GM23338 (cell line): ENCODE data around the gene ZNF101. TPM values are rescaled to one million over a fixed set of nuclear protein-coding genes. Genes with fewer than 3 reads are reported as not detected.

ENCODE experiments used
- ATAC-seq: fragments of 200-7000 bp; cut with Tn5 transposase; 3 replicates; pipeline ENCODE4 v1.9.1; 2020
- DNase-seq: peaks from one replicate; pipeline ENCODE4 v3.0.0-alpha.2; 2015; ENCODE audit warnings: low spot score
- H2AFZ ChIP-seq: fragments of 200-600 bp; sonication (generic); 2 replicates; pipeline ENCODE4 v1.8.0; 2016; ENCODE audit warnings: antibody characterized with exemption, mild to moderate bottlenecking, moderate library complexity
- H3F3A ChIP-seq: fragments of 200-600 bp; sonication (generic); replicated peaks from 2 replicates; pipeline ENCODE4 v1.8.0; 2017; ENCODE audit warnings: antibody characterized with exemption, mixed run types, low read depth
- H3K27ac ChIP-seq: fragments of 200-600 bp; sonication (generic); 2 replicates; pipeline ENCODE4 v1.6.1; 2016; ENCODE audit warnings: low read depth
- H3K27me3 ChIP-seq: fragments of 200-600 bp; sonication (generic); 2 replicates; pipeline ENCODE4 v1.8.0; 2016; ENCODE audit warnings: mild to moderate bottlenecking, mixed run types, moderate library complexity; ENCODE audit not compliant: insufficient read depth
- H3K36me3 ChIP-seq: fragments of 200-600 bp; sonication (generic); 2 replicates; pipeline ENCODE4 v1.8.0; 2016; ENCODE audit warnings: mild to moderate bottlenecking; ENCODE audit not compliant: insufficient read depth
- H3K4me1 ChIP-seq: fragments of 200-600 bp; sonication (generic); 2 replicates; pipeline ENCODE4 v1.8.0; 2016; ENCODE audit warnings: mild to moderate bottlenecking, moderate library complexity; ENCODE audit not compliant: insufficient read depth
- H3K4me2 ChIP-seq: fragments of 200-600 bp; sonication (generic); 2 replicates; pipeline ENCODE4 v1.7.1; 2017; ENCODE audit warnings: mixed run types
- H3K4me3 ChIP-seq: fragments of 200-600 bp; sonication (generic); 2 replicates; pipeline ENCODE4 v1.6.1; 2016; ENCODE audit warnings: mixed run types
- H3K79me2 ChIP-seq: fragments of 200-600 bp; sonication (generic); replicated peaks from 2 replicates; pipeline ENCODE4 v1.8.0; 2017; ENCODE audit warnings: mild to moderate bottlenecking; ENCODE audit not compliant: insufficient read depth
- H3K9me2 ChIP-seq: fragments of 200-600 bp; sonication (generic); 2 replicates; pipeline ENCODE4 v1.8.0; 2017; ENCODE audit not compliant: insufficient read depth
- H4K20me1 ChIP-seq: fragments of 200-600 bp; sonication (generic); replicated peaks from 2 replicates; pipeline ENCODE4 v1.8.0; 2017; ENCODE audit warnings: mild to moderate bottlenecking; ENCODE audit not compliant: insufficient read depth
- H3K27ac Mint-ChIP-seq: 2 replicates; pipeline ENCODE4 v1.8.0; 2020; ENCODE audit warnings: inconsistent platforms, mild to moderate bottlenecking, moderate library complexity, mixed read lengths
- H3K27me3 Mint-ChIP-seq: 3 replicates; pipeline ENCODE4 v1.8.0; 2022; ENCODE audit warnings: low read depth, mild to moderate bottlenecking, moderate library complexity, mixed read lengths, inconsistent platforms; ENCODE audit not compliant: insufficient read depth, poor library complexity
- H3K36me3 Mint-ChIP-seq: 3 replicates; pipeline ENCODE4 v1.8.0; 2021; ENCODE audit warnings: low read depth, mild to moderate bottlenecking, inconsistent platforms, moderate library complexity, mixed read lengths
- H3K4me1 Mint-ChIP-seq: 3 replicates; pipeline ENCODE4 v1.8.0; 2020; ENCODE audit warnings: mild to moderate bottlenecking, inconsistent platforms, mixed read lengths
- H3K4me3 Mint-ChIP-seq: 3 replicates; pipeline ENCODE4 v1.8.0; 2021; ENCODE audit warnings: moderate library complexity, mild to moderate bottlenecking, inconsistent platforms, mixed read lengths
- H3K9me3 Mint-ChIP-seq: 3 replicates; pipeline ENCODE4 v1.8.0; 2020; ENCODE audit warnings: moderate library complexity, mild to moderate bottlenecking, inconsistent platforms, mixed read lengths
- EZH2 ChIP-seq: fragments of 200-600 bp; sonication (generic); IDR thresholded peaks from one replicate; pipeline ENCODE4 v1.8.0; 2017; ENCODE audit warnings: antibody characterized with exemption, mild to moderate bottlenecking, low read depth; ENCODE audit not compliant: unreplicated experiment
- JUNB ChIP-seq: IDR thresholded peaks from one replicate; pipeline ENCODE4 v1.6.1; 2016; ENCODE audit warnings: antibody characterized with exemption; ENCODE audit not compliant: unreplicated experiment
- ZNF114 ChIP-seq: fragments of 250-450 bp; sonication (Bioruptor Pico); IDR thresholded peaks from 2 replicates; pipeline ENCODE4 v1.5.0; 2020; ENCODE audit warnings: mild to moderate bottlenecking, moderate library complexity
- polyA plus RNA-seq: library from polyadenylated mRNA; unstranded; fragments of >200 nt; fragmentation: Nextera tagmentation; extraction: Ambion mirVana; gene quantifications from 2 replicates; pipeline ENCODE4 v1.2.1, GENCODE V29; 2016
- total RNA-seq: library from RNA; depleted of rRNA; stranded (reverse); fragments of >200 nt; shearing (Covaris generic); gene quantifications from 2 replicates; pipeline ENCODE4 v1.2.3, GENCODE V29; 2014
- TF ChIP-seq, protein P1 (sequence below): fragments of 250-450 bp; sonication (Bioruptor Pico); IDR thresholded peaks from 2 replicates; pipeline ENCODE4 v1.5.0; 2020; ENCODE audit warnings: mild to moderate bottlenecking, moderate library complexity
- TF ChIP-seq, protein P2 (sequence below), 2 experiments: fragments of 200-600 bp in 1 of 2; sonication (generic) in 1 of 2; conservative IDR thresholded peaks; 2 replicates each; pipeline versions ENCODE4 v1.5.1 to v1.6.1; 2016 to 2017; ENCODE audit warnings: antibody characterized with exemption in 2 of 2, low read depth in 2 of 2, mild to moderate bottlenecking in 2 of 2, moderate library complexity in 1 of 2

Gene ZNF101
- total and polyA plus RNA-seq, 2 experiments from 2014 or later = 46.4 to 47.9 TPM

DNA sequence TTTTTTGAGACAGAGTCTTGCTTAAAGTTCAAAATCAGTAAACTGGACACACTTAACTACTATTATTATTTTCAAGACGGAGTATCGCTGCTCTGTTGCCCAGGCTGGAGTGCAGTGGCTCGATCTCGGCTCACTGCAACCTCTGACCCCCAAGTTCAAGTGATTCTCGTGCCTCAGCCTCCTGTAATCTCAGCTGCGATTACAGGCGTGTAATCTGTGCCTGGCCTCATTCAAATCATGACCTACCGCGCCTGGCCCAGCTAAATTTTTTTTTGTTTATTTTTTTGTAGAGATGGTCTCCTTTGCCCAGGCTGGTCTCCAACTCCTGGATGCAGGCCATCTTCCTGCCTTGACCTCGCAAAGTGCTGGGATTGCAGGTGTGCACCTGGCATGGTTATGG is 23.0 kb downstream of the ZNF101 start (continued):
- TF ChIP-seq, protein P1, sequence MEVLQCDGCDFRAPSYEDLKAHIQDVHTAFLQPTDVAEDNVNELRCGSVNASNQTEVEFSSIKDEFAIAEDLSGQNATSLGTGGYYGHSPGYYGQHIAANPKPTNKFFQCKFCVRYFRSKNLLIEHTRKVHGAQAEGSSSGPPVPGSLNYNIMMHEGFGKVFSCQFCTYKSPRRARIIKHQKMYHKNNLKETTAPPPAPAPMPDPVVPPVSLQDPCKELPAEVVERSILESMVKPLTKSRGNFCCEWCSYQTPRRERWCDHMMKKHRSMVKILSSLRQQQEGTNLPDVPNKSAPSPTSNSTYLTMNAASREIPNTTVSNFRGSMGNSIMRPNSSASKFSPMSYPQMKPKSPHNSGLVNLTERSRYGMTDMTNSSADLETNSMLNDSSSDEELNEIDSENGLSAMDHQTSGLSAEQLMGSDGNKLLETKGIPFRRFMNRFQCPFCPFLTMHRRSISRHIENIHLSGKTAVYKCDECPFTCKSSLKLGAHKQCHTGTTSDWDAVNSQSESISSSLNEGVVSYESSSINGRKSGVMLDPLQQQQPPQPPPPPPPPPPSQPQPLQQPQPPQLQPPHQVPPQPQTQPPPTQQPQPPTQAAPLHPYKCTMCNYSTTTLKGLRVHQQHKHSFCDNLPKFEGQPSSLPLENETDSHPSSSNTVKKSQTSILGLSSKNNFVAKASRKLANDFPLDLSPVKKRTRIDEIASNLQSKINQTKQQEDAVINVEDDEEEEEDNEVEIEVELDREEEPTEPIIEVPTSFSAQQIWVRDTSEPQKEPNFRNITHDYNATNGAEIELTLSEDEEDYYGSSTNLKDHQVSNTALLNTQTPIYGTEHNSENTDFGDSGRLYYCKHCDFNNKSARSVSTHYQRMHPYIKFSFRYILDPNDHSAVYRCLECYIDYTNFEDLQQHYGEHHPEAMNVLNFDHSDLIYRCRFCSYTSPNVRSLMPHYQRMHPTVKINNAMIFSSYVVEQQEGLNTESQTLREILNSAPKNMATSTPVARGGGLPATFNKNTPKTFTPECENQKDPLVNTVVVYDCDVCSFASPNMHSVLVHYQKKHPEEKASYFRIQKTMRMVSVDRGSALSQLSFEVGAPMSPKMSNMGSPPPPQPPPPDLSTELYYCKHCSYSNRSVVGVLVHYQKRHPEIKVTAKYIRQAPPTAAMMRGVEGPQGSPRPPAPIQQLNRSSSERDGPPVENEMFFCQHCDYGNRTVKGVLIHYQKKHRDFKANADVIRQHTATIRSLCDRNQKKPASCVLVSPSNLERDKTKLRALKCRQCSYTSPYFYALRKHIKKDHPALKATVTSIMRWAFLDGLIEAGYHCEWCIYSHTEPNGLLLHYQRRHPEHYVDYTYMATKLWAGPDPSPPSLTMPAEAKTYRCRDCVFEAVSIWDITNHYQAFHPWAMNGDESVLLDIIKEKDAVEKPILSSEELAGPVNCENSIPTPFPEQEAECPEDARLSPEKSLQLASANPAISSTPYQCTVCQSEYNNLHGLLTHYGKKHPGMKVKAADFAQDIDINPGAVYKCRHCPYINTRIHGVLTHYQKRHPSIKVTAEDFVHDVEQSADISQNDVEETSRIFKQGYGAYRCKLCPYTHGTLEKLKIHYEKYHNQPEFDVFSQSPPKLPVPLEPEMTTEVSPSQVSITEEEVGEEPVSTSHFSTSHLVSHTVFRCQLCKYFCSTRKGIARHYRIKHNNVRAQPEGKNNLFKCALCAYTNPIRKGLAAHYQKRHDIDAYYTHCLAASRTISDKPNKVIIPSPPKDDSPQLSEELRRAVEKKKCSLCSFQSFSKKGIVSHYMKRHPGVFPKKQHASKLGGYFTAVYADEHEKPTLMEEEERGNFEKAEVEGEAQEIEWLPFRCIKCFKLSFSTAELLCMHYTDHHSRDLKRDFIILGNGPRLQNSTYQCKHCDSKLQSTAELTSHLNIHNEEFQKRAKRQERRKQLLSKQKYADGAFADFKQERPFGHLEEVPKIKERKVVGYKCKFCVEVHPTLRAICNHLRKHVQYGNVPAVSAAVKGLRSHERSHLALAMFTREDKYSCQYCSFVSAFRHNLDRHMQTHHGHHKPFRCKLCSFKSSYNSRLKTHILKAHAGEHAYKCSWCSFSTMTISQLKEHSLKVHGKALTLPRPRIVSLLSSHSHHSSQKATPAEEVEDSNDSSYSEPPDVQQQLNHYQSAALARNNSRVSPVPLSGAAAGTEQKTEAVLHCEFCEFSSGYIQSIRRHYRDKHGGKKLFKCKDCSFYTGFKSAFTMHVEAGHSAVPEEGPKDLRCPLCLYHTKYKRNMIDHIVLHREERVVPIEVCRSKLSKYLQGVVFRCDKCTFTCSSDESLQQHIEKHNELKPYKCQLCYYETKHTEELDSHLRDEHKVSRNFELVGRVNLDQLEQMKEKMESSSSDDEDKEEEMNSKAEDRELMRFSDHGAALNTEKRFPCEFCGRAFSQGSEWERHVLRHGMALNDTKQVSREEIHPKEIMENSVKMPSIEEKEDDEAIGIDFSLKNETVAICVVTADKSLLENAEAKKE (CRISPR knock-in tag) = no peak
- no peak for TF ChIP-seq JUNB
- TF ChIP-seq EZH2 = no peak

DNA sequence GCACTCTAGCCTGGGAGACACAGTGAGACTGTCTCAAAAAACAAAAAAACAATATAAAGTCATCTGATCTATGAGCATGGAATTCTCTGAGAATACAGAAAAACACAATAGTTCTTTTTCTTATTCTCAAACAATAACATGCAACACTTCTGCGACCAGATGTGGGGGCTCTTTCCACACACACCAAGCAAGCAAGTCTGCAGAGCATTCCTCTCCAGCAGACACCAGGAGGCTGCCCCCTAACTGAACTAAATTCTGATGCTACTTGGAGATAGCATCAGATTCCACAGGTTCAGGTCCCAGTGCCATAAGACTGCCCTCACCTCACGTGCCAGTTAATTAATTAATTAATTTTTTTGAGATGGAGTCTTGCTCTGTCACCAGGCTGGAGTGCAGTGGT is 27.7 kb downstream of the ZNF101 start:
- Mint-ChIP-seq H3K27me3 (peaks cover 2% of the 10 kb centered on the region), H3K4me3 (no peak overlapping the region), H3K4me1 (no peaks in the 10 kb centered on the region), H3K9me3 (peaks cover 8% of the 10 kb centered on the region; the same call in 1 of the 3 replicates), H3K36me3 (peaks cover 8% of the 10 kb centered on the region; the same call in 2 of the 3 replicates), H3K27ac (no peak overlapping the region)
- no peaks in the 10 kb centered on the region for H3K27me3 ChIP-seq
- H4K20me1 ChIP-seq = no peaks in the 10 kb centered on the region; the same call in 1 of the 2 replicates
- no peak overlapping the region for H3K4me2 ChIP-seq
- peak; percentile 36; the same call in 2 of the 3 replicates for ATAC-seq
- H3K4me1 ChIP-seq = no peaks in the 10 kb centered on the region
- peak; percentile 7 for DNase-seq
- no peaks in the 10 kb centered on the region for H3K36me3 ChIP-seq
- H3F3A ChIP-seq = no peaks in the 10 kb centered on the region
- H3K79me2 ChIP-seq = no peaks in the 10 kb centered on the region
- H3K9me2 ChIP-seq = no peaks in the 10 kb centered on the region
- H3K4me3 ChIP-seq = no peak overlapping the region
- no peak overlapping the region for H3K27ac ChIP-seq
- TF ChIP-seq, protein P2, sequence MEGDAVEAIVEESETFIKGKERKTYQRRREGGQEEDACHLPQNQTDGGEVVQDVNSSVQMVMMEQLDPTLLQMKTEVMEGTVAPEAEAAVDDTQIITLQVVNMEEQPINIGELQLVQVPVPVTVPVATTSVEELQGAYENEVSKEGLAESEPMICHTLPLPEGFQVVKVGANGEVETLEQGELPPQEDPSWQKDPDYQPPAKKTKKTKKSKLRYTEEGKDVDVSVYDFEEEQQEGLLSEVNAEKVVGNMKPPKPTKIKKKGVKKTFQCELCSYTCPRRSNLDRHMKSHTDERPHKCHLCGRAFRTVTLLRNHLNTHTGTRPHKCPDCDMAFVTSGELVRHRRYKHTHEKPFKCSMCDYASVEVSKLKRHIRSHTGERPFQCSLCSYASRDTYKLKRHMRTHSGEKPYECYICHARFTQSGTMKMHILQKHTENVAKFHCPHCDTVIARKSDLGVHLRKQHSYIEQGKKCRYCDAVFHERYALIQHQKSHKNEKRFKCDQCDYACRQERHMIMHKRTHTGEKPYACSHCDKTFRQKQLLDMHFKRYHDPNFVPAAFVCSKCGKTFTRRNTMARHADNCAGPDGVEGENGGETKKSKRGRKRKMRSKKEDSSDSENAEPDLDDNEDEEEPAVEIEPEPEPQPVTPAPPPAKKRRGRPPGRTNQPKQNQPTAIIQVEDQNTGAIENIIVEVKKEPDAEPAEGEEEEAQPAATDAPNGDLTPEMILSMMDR (conservative IDR thresholded peaks at IDR 0.05; ENCODE audit: low read depth in 2 of 2) = peak; percentile 19 to 44
- TF ChIP-seq ZNF114 = no peak
- no peak overlapping the region for H2AFZ ChIP-seq
